Measurements from ENCODE around the gene C20orf96.

C20orf96 gene

GRCh38 chr20:324177-325044 is 33.9 kb upstream of the C20orf96 start:
- peak; percentile 23 for TF ChIP-seq CTCF (IDR thresholded peaks at IDR 0.05; ENCODE audit: borderline replicate concordance, control extremely low read depth, extremely low read depth, insufficient read depth, missing control alignments)
- DNase-seq (ENCODE audit: low spot score) = peak; percentile 90
- in situ Hi-C loops (cut with MboI; ENCODE audit: low sequenced_read_pairs, unreplicated experiment) = no loop called here

DNA sequence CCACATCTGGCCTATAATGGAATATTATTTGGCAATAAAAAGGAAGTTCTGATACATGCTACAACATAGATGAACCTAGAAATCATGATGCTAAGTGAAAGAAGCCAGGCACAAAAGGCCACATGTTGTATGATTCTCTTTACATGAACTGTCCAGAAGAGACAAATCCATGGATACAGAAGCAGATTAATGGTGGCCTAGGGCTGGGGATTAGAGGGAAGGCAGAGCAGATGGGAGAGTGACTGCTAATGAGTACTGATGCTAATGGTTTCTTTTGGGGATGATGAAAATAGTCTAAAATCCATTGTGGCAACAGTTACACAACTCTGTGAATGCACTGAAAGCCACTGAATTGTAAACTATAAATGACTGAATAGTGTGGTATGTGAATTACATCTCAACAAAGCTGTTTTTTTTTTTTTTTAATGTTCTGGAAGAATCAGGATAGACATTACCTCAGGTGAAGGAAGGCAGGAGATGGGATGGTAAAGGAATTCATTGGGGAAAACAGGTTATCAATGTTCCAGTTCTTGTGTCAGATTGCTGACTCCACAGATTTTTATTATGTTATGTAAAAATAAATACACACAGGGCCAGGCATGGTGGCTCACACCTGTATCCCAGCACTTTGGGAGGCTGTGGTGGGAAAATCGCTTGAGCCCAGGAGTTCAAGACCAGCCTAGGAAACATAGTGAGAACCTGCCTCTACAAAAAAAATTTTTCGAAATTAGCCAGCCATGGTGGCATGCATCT is 25.9 kb upstream of the C20orf96 start:
- no peak for TF ChIP-seq CTCF (IDR thresholded peaks at IDR 0.05; ENCODE audit: borderline replicate concordance, control extremely low read depth, extremely low read depth, insufficient read depth, missing control alignments)
- in situ Hi-C loops (cut with MboI; ENCODE audit: low sequenced_read_pairs, unreplicated experiment) = no loop called here
- DNase-seq (ENCODE audit: low spot score) = no peak

DNA sequence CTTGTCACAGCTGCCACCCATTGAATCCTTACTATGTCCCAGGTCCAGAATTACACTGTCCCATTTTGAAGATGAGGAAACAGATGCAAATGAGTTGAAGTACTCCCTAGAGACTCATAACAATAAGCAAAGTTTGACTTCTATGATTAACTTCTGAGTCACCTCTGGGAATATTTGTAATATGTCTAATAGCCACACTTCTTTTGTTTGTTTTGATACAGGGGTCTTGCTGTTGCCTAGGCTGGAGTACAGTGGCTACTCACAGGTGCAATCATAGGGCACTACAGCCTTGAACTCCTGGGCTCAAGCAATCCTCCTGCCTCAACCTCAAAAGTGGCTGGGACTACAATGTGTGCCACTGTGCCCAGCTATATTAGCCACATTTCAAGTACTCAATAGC is 23.4 kb upstream of the C20orf96 start:
- DNase-seq (ENCODE audit: low spot score) = no peak
- in situ Hi-C loops (cut with MboI; ENCODE audit: low sequenced_read_pairs, unreplicated experiment) = no loop called here
- no peak for TF ChIP-seq CTCF (IDR thresholded peaks at IDR 0.05; ENCODE audit: borderline replicate concordance, control extremely low read depth, extremely low read depth, insufficient read depth, missing control alignments)

DNA sequence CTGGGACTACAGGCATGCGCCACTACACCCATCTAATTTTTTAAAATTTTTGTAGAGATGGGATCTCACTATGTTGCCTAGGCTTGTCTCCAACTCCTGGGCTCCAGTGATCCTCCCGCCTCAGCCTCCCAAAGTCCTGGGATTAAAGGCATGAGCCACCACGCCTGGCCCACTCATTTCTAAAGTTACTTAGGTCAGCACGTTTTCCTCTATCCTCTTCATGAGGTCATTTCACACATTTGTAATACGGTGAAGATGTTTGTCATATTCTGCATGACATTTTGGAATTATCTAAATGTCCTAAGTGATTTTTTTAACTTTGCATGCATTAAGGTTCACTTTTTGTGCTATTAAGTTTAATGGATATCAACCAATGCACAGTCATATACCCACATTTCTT is 22.9 kb upstream of the C20orf96 start:
- no peak for DNase-seq (ENCODE audit: low spot score)
- in situ Hi-C loops (cut with MboI; ENCODE audit: low sequenced_read_pairs, unreplicated experiment) = no loop called here
- TF ChIP-seq CTCF (IDR thresholded peaks at IDR 0.05; ENCODE audit: borderline replicate concordance, control extremely low read depth, extremely low read depth, insufficient read depth, missing control alignments) = no peak

DNA sequence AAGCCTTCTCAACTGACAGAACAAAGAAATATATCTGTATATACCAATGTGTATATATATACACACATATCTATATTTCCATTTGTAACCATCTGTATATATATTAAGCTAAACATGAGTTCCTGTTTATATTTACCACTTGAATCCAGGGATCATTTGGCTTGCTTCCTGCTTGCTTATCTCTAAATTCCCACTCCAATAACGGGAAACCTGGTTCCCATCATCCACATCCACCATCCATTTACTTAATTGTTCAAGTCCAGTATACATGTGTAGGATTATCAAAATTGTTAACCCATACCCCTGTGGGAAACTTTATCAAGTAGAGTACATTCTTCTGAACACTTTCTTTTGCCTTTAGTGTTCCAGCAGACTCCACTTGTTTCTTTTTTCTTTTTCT is 22.3 kb upstream of the C20orf96 start:
- in situ Hi-C loops (cut with MboI; ENCODE audit: low sequenced_read_pairs, unreplicated experiment) = no loop called here
- no peak for TF ChIP-seq CTCF (IDR thresholded peaks at IDR 0.05; ENCODE audit: borderline replicate concordance, control extremely low read depth, extremely low read depth, insufficient read depth, missing control alignments)
- DNase-seq (ENCODE audit: low spot score) = no peak

DNA sequence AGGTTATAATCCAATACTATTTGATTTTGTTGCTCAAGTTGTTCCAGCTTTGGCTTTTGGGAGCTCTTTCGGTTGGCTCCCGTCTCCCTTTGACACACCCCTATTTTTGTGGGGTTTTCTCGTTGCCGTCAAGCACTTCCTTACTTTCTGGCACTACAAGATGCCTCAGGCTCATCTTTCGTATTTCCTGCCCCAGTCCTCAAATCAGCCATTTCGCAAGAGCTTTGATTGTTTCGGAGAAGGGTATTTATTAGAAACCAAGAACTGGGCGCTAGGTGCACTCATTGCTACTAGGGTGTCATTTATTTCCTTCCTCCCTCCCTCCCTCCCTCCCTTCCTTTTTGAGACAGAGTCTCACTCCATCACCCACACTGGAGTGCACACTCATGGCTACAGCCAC is 21.5 kb upstream of the C20orf96 start:
- DNase-seq (ENCODE audit: low spot score) = no peak
- TF ChIP-seq CTCF (IDR thresholded peaks at IDR 0.05; ENCODE audit: borderline replicate concordance, control extremely low read depth, extremely low read depth, insufficient read depth, missing control alignments) = no peak
- in situ Hi-C loops (cut with MboI; ENCODE audit: low sequenced_read_pairs, unreplicated experiment) = no loop called here

All from GM13976 (cell line).